Prostate gland (tissue), 2 donors: Measurements from ENCODE around the gene CD24.

Experiments used
- POLR2A ChIP-seq: fragments of 450-650 bp; IDR thresholded peaks from one replicate; pipeline ENCODE4 v1.6.1; 2016; ENCODE audit warnings: antibody characterized with exemption, mild to moderate bottlenecking
- POLR2AphosphoS5 ChIP-seq: sonication (generic); formaldehyde crosslinking; IDR thresholded peaks from one replicate; pipeline ENCODE4 v1.6.1; 2017; ENCODE audit warnings: antibody characterized with exemption
- TF ChIP-seq, protein P1 (sequence below), 4 experiments: fragments of 200-600 bp in 2 of 4; fragments of 450-650 bp in 2 of 4; sonication (generic) in 2 of 4; IDR thresholded peaks; 1 replicate in 3 of 4; 2 replicates in 1 of 4; pipeline ENCODE4 v1.5.1; 2016 to 2019; ENCODE audit warnings: antibody characterized with exemption in 4 of 4, mild to moderate bottlenecking in 2 of 4, moderate library complexity in 2 of 4

- TF ChIP-seq POLR2A (no peak), POLR2AphosphoS5 (no peak)
- TF ChIP-seq, protein P1, sequence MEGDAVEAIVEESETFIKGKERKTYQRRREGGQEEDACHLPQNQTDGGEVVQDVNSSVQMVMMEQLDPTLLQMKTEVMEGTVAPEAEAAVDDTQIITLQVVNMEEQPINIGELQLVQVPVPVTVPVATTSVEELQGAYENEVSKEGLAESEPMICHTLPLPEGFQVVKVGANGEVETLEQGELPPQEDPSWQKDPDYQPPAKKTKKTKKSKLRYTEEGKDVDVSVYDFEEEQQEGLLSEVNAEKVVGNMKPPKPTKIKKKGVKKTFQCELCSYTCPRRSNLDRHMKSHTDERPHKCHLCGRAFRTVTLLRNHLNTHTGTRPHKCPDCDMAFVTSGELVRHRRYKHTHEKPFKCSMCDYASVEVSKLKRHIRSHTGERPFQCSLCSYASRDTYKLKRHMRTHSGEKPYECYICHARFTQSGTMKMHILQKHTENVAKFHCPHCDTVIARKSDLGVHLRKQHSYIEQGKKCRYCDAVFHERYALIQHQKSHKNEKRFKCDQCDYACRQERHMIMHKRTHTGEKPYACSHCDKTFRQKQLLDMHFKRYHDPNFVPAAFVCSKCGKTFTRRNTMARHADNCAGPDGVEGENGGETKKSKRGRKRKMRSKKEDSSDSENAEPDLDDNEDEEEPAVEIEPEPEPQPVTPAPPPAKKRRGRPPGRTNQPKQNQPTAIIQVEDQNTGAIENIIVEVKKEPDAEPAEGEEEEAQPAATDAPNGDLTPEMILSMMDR (IDR thresholded peaks at IDR 0.05): no peak
Measured at GRCh38 chr6:106977246-106977645, 2.7 kb upstream of the CD24 start.
